GM18951 (cell line): ENCODE data around the gene METTL18.

Experiments used
- POLR2A ChIP-seq: IDR thresholded peaks from 4 replicates; pipeline ENCODE4 v1.6.1; 2011; ENCODE audit warnings: mild to moderate bottlenecking; ENCODE audit not compliant: insufficient read length, insufficient read depth; ENCODE audit errors: extremely low read depth
- in situ Hi-C: fragments of 300-500 bp; cut with MboI; formaldehyde crosslinking; loops from one replicate; pipeline ENCODE4 v1.12.0; 2022; ENCODE audit warnings: low sequenced_read_pairs, mixed read lengths, inconsistent platforms; ENCODE audit not compliant: unreplicated experiment

Gene METTL18

DNA sequence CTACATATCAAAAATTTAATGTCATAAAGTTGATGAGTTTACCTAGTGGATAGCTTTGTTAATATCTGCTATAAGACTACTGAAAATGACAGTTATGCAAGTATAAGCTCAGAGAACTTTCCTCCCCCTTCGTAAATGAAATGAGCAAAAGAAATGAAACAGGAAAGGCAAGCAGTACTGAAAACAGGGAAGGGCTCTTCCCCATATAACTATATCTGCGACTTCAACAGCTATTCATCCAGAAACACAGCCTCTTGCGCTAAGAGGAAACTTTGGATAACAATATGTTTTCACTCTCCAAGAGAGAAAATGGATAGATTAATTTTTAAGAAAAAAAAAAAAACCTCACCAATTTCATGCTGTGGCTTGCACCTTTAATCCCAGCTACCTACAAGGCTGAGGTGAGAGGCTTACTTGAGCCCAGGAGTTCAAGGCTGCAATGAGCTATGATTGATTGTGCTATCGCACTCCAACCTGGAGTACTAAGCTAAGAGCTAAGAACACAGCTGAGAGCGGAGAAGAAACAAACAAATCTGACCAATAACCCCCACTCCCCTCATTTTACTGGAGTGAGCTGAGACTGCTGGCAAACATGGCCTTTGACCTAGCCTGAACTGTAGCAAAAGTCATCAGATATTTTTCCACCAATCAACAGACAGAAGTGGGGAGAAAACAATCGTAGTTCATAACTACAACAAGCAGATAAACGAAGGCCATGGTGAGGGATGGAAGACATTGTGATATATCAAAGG lies 29.0 kb downstream of the METTL18 start:
- no peak for TF ChIP-seq POLR2A
- in situ Hi-C loops = no loop called here

GRCh38 chr1:169764919-169765318 lies 29.8 kb downstream of the METTL18 start:
- TF ChIP-seq POLR2A = no peak
- in situ Hi-C loops = no loop called here

DNA sequence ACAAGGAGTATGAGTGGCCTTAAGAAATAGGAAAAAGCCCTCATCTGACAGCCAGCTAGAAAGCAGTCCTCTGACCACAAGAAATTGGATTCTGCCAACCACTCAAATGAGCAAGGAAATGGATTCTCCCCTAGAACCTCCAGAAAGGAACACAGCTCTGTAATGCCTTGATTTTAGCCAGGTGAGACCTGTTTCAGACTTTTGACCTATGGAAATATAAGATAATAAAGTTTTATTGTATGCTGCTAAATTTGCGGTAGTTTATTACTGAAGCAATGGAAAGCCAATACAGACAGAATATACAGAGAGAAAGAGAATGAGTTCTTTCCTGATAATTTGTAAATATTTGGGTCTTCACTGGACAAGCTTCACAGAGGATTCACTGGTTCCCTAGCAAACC lies 32.0 kb downstream of the METTL18 start:
- no peak for TF ChIP-seq POLR2A
- in situ Hi-C loops = no loop called here

- TF ChIP-seq POLR2A = no peak
- in situ Hi-C loops = no loop called here
These were observed 35.7 kb downstream of the METTL18 start for GRCh38 chr1:169759038-169759437.

DNA sequence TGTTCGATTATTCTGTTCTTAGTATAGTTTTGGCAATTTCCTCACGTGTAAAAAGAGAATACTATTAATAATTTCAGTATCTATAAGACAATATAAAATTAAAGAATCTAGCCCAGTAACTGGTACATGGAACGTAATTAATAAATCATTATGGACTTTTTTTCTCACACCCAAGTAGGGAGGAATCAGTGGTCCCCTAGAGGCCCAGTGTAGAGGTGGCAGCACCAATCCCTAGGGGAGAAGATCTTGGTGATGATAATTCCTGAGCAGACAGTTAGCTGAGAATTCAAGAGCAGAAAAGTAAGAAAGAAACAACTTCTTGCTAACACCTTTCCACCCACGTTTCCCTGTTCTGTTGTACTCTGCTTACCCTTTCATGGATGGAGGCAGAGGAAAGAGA lies 41.2 kb downstream of the METTL18 start:
- in situ Hi-C loops = no loop called here

DNA sequence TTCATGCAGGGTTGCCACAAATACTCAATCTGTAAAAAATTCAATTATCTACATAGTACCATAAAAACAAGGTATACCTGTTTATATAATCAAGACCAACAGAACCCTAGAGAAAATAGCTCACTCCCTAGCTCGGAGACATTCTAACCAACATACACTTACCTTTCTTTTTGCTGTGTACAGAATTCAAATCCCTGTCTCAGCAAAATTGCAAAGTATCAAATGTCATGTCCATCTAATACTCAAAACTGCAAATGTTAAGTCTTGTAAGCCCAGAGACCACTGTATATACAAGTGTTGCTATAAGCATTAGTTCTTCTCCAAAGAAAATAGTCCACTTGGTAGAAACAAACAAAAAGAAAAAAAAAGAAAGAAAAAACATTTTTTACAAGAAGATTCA lies 44.7 kb downstream of the METTL18 start:
- in situ Hi-C loops = no loop called here
- no peak for TF ChIP-seq POLR2A

More for the DNA sequence above, 41.2 kb downstream of the METTL18 start:
- TF ChIP-seq POLR2A = no peak

GRCh38 chr1:169746550-169746949 lies 48.2 kb downstream of the METTL18 start:
- no peak for TF ChIP-seq POLR2A
- in situ Hi-C loops = no loop called here

DNA sequence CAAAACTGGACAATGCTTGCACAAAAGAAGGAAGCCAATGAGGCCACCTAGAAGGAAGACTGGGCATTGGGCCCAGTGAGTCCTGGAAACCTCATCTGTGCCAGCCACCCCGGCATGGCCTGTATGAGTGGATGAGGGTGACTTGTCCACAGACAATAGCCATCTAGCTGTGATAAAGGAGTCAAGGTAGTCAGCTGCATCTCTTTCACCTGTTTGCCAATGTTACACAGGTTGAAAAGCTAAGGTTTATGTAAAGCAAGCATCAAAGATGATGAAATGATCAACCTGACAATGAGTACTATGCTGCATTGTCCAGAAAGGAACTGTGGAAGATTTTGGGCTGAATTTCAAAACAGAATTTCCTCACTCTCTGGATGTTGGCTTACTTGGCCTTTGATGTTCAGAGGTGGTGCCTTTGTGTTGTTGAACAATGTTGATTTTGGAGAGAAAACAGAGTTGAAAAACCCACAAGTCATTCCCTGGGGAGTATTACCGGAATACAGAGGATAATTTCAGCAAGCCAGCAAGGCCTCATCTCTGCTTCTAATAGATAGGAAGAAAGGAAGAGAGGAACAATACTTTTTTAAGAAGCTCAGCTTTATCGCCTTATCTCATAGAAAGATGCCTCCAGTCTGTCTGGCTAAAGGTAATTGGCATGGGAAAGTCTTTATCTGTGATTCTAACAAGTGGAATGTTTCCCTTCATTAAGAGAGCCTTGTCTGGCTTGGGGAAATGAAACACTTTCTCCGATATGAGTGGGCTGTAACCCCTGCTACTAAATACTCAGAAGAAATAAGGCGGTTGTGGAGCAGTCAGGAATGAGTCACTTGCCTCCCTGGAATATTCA lies 49.5 kb downstream of the METTL18 start:
- no peak for TF ChIP-seq POLR2A
- in situ Hi-C loops = no loop called here
